ENCODE measurements around the gene STXBP2.

STXBP2 gene

GRCh38 chr19:7625763-7626372 is 11.0 kb upstream of the STXBP2 start:
- Histone ChIP-seq H3F3A (ENCODE audit: insufficient read depth, low read length) (no peaks in the 10 kb centered on the region), H2AFZ (ENCODE audit: low read length) (no peak overlapping the region), H3K9me3 (replicated peaks; ENCODE audit: insufficient read depth, low read length) (no peaks in the 10 kb centered on the region), H3K4me1 (ENCODE audit: low read length) (peaks cover 14% of the 10 kb centered on the region), H3K27me3 (replicated peaks; ENCODE audit: insufficient read depth, low read length) (no peaks in the 10 kb centered on the region), H3K4me3 (ENCODE audit: low read length) (no peak overlapping the region), H3K9me2 (replicated peaks; ENCODE audit: insufficient read depth, low read length) (no peaks in the 10 kb centered on the region), H3K79me2 (ENCODE audit: low read length) (peaks cover 55% of the 10 kb centered on the region), H3K36me3 (replicated peaks; ENCODE audit: insufficient read depth, low read length) (peaks cover 6% of the 10 kb centered on the region; the same call in 1 of the 2 replicates), H3K27ac (ENCODE audit: low read length) (no peak overlapping the region), H4K20me1 (ENCODE audit: insufficient read depth, low read length) (no peaks in the 10 kb centered on the region), H3K9ac (ENCODE audit: low read length) (no peak overlapping the region), H3K4me2 (ENCODE audit: low read depth, low read length) (no peak overlapping the region)
- TF ChIP-seq EZH2 (optimal IDR thresholded peaks at IDR 0.05; ENCODE audit: low read depth, low read length) (no peak), EZH2phosphoT487 (IDR thresholded peaks at IDR 0.05; ENCODE audit: low read length) (no peak), CTCF (IDR thresholded peaks at IDR 0.05; ENCODE audit: low read length) (no peak)
- no peak for DNase-seq

- H3K9ac ChIP-seq (ENCODE audit: low read length): no peak overlapping the region
- peaks cover 14% of the 10 kb centered on the region for H3K4me1 ChIP-seq (ENCODE audit: low read length)
- no peak for TF ChIP-seq EZH2 (optimal IDR thresholded peaks at IDR 0.05; ENCODE audit: low read depth, low read length)
- TF ChIP-seq CTCF (IDR thresholded peaks at IDR 0.05; ENCODE audit: low read length): no peak
- no peak for TF ChIP-seq EZH2phosphoT487 (IDR thresholded peaks at IDR 0.05; ENCODE audit: low read length)
- H3K27me3 ChIP-seq (replicated peaks; ENCODE audit: insufficient read depth, low read length): no peaks in the 10 kb centered on the region
- H2AFZ ChIP-seq (ENCODE audit: low read length): no peak overlapping the region
- no peak overlapping the region for H3K4me2 ChIP-seq (ENCODE audit: low read depth, low read length)
- no peaks in the 10 kb centered on the region for H3F3A ChIP-seq (ENCODE audit: insufficient read depth, low read length)
- H3K79me2 ChIP-seq (ENCODE audit: low read length): peaks cover 58% of the 10 kb centered on the region
- no peaks in the 10 kb centered on the region for H3K9me3 ChIP-seq (replicated peaks; ENCODE audit: insufficient read depth, low read length)
- no peak overlapping the region for H3K27ac ChIP-seq (ENCODE audit: low read length)
- DNase-seq: no peak
- H3K4me3 ChIP-seq (ENCODE audit: low read length): no peak overlapping the region
- peaks cover 2% of the 10 kb centered on the region; the same call in 1 of the 2 replicates for H3K36me3 ChIP-seq (replicated peaks; ENCODE audit: insufficient read depth, low read length)
- no peaks in the 10 kb centered on the region for H4K20me1 ChIP-seq (ENCODE audit: insufficient read depth, low read length)
- H3K9me2 ChIP-seq (replicated peaks; ENCODE audit: insufficient read depth, low read length): no peaks in the 10 kb centered on the region
Measured at GRCh38 chr19:7627166-7627565, 9.7 kb upstream of the STXBP2 start.

- DNase-seq: no peak
- H3K79me2 ChIP-seq (ENCODE audit: low read length): peaks cover 58% of the 10 kb centered on the region
- H3K9me2 ChIP-seq (replicated peaks; ENCODE audit: insufficient read depth, low read length): no peaks in the 10 kb centered on the region
- no peaks in the 10 kb centered on the region; the same call in 1 of the 2 replicates for H3K36me3 ChIP-seq (replicated peaks; ENCODE audit: insufficient read depth, low read length)
- peak overlapping the region; percentile 91 for H3K9ac ChIP-seq (ENCODE audit: low read length)
- H3K9me3 ChIP-seq (replicated peaks; ENCODE audit: insufficient read depth, low read length): no peaks in the 10 kb centered on the region
- H3F3A ChIP-seq (ENCODE audit: insufficient read depth, low read length): no peaks in the 10 kb centered on the region
- no peaks in the 10 kb centered on the region for H4K20me1 ChIP-seq (ENCODE audit: insufficient read depth, low read length)
- peak overlapping the region; percentile 32; the same call in 1 of the 2 replicates for H3K27ac ChIP-seq (ENCODE audit: low read length)
- no peak for TF ChIP-seq EZH2phosphoT487 (IDR thresholded peaks at IDR 0.05; ENCODE audit: low read length)
- TF ChIP-seq CTCF (IDR thresholded peaks at IDR 0.05; ENCODE audit: low read length): no peak
- TF ChIP-seq EZH2 (optimal IDR thresholded peaks at IDR 0.05; ENCODE audit: low read depth, low read length): no peak
- H3K4me1 ChIP-seq (ENCODE audit: low read length): peaks cover 14% of the 10 kb centered on the region
- peak overlapping the region; percentile 62 for H2AFZ ChIP-seq (ENCODE audit: low read length)
- H3K27me3 ChIP-seq (replicated peaks; ENCODE audit: insufficient read depth, low read length): no peaks in the 10 kb centered on the region
- H3K4me3 ChIP-seq (ENCODE audit: low read length): peak overlapping the region; percentile 94
- peak overlapping the region; percentile 85 for H3K4me2 ChIP-seq (ENCODE audit: low read depth, low read length)
Measured at GRCh38 chr19:7628589-7629311, 8.2 kb upstream of the STXBP2 start.

All from MM.1S (cell line).